GM18909 (cell line): ENCODE results near the gene PDLIM5.

Source experiments
- ATAC-seq: cut with Tn5 transposase; IDR thresholded peaks from one replicate; pipeline ENCODE4 v1.9.1; 2021; ENCODE audit warnings: mild to moderate bottlenecking; ENCODE audit not compliant: unreplicated experiment, poor library complexity

Gene PDLIM5

DNA sequence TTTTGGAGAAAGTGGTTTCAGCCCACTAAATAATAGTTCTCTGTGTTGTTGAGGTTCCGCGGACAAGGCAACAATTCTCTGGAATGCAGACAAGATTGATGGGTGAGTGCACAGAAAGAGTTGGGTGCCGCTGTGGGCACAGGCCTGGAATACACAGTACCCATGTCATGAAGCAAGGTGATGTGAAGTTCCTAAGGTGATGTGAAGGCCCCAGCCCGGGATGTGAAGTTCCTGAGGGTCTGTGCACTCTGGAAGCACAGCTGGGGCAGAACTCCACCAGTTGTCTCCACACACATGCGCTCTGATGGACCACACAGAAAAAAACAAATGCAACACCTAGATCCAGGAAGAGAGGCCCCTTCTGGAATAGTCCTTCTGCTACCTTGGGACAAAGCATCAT, 219.4 kb downstream of the PDLIM5 start:
- ATAC-seq, result no peak

DNA sequence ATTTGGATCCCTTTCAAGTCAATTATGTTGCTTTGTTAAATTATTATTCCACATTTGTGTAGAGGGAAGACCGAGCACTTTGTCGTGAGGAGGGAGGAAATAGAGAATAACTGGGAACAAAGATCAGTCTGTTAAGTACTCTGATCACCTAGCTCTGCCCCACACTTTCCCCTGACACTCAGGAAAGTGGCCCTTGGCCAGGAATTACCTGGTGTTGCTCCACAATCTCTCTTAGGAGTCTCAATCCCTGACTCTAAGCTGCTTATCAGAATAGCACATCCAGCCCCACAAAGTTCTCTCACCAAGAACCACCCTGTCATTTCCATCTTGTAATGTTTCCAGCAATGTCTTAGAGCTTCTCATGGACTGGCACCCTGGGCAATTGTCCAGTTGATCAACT, 222.2 kb downstream of the PDLIM5 start:
- no peak for ATAC-seq

DNA sequence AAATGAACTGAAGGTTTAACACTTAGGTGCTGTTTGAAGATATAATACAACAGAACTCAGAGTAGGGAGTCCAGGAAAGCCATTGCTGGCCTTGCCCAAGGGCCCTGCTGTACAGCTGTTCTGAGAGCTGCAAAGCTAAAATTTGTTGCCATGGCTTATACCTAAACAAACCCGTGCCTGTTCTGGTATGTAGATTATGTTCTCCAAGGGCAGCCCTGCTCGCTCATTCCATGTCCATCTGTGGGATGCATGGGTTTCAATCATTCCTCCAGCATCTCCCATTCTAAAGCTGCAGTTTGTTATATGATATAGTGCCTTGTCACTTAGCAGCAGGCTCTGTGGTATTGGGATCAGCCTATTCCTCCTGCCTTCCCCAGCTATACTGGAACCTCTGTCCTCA, 225.2 kb downstream of the PDLIM5 start:
- no peak for ATAC-seq

DNA sequence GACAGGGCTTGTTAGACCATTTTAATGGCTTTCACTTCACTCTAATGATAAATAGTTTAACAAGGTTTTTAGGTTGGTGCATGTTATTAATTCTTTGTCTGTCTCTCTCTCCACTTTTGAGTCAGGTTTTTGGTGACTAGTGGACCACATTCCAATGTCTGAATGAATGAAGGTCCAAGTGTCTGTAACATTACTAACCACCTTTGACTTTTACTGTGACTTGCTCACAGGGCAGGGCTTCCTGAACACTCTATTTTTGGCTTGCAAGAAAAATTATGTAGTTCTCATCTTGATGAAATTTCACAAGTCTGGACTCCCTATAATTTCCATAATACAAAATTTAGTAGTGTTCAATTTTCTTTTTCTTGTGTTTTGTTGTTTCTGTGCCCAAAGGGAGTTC, 227.2 kb downstream of the PDLIM5 start:
- no peak for ATAC-seq

DNA sequence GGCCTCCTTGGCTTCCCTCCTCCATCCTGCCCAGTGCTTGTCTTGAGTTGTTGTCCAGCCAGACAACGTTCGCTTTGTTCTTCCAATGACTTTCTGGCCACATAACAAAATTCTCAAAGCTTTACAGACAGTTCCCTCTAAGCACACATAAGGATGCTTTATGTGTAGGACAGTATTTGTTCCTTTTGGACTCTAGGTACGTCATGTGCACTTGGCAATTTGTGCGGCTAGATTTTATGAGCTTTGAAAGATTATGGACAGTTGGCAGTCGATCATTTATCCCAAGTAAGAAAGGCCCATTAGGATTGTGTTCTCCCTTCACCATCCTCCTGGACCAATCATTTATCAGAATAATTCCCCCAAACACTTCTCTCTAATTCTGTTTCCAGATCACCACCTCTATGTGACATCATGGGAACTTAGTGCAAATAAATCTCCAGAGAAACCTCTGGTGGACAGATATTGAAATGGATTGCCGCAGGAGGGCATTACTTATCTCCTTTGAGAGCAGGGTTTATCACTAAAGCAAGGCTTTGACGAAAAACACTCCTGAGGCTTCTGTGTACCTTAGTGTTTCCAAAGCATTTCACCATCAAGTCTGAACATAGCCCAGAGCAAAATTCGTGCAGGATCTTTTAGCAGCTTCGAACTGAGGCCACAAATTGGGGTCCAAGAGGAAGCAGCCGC, 228.6 kb downstream of the PDLIM5 start:
- no peak for ATAC-seq

DNA sequence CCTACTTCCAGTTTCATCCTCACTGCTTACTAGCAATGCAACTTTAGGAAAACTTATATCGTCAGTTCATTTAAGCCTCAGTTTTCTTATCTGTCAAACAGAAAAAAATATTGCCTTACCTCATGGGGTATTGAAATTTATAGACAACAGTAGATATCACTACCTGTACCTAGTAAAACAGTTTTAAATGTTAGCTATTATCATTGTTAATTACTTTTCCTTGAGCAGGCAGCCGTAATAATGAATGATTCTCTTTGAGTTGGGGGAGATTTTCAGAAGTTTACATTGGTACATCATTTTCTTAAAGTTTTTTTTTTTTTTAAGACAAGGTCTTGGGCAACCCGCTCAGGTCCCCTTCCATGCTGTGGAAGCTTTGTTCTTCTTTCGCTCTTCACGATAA, 234.3 kb downstream of the PDLIM5 start:
- no peak for ATAC-seq

DNA sequence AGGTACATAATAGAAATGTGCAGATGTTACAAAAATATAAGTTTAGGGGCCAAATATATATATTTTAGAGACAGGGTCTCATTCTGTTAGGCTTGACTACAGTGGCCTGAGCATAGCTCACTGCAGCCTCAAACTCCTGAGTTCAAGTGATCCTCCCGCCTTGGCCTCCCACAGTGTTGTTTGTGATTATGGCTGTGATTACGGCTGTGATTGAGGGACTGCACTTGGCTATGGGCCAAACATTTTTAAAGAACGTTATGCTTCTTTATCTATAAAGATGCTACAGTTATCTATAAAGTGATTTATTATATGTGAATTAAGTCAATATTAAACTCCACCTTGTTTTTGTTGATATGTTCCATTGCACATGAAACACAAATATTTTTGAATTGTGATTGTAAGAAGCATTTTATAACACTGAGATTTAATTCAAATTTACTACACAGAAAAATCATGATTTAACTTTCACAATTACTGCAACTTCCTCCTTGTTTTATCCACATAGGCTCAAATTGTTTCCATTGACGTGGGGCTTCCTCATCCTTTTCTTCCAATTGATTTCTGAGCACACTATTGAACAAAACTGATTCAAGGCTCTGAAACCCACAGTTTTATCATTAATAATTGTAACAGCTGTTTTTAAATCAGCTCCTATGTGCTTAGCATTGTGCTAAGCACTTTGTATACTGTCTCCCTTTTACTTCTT, 237.6 kb downstream of the PDLIM5 start:
- ATAC-seq, result no peak

DNA sequence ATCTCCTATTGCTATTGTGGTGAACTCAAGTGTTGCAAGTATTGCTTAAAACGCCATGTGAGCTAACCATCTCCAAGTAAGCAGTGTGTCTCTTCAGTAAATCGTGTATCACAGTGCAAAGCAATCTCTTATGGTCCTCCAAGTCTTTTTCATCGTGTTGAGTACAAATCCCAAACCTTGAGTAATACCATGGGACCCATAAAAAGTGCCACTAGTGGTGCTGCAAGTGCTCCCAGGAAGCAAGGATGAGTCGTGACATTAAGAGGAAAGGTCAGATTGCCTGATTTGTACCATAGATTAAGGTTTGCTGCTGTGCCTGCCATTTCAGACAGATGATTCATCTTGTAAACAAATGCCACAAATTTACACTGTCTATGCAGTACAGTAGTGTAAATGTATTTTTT, 239.1 kb downstream of the PDLIM5 start:
- ATAC-seq, result no peak

DNA sequence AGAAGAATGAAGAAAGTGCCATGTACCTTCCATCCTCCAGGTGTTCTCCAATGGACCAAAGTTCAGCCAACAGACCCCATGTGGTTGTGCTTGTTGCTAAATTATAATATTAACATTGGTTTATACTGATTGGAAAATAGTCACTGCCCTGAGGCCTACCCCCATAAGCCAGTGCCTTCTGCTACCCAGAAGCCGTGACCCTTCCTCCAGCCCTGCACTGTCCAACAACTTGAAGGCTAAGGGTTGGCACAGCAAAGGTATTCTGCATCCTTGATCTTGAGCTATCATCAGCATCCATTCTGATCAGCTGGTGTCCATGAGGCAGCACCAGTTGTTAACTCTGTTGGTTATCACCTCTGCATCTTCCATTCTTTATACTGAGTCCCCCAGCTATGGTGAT, 239.8 kb downstream of the PDLIM5 start:
- no peak for ATAC-seq

DNA sequence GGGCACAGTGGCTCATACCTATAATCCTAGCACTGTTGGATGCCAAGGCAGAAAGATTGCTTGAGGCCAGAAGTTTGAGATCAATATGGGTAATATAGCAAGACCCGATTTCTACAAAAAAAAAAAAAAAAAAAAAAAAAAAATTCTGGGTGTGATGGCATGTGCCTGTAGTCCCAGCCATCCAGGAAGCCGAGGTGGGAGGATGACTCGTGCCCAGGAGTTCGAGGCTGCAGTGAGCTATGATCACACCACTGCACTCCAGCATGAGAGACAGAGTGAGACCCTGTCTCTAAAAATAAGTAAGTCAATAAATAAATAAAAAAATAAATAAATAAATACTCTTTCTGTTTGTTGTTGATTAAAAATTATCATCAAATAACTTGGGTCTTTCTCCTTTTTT, 243.6 kb downstream of the PDLIM5 start:
- no peak for ATAC-seq

DNA sequence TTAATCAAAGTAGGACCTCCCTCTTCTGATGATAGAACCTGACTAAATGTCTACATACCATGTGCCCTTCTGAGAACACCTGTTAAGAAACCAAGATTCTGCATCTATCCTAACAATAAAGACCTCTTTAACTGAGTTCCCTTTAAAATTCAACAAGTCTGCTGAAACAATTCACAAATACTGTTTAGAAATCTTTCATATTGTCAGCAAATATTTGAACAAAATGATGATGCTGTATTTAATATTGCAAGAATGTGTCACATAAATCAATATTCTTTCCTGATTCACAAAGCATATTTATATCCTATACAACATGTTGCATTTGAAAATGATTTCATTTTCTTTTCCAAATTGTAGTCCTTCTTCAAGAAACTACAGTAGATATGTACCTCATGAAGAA, 246.4 kb downstream of the PDLIM5 start:
- ATAC-seq, result no peak

DNA sequence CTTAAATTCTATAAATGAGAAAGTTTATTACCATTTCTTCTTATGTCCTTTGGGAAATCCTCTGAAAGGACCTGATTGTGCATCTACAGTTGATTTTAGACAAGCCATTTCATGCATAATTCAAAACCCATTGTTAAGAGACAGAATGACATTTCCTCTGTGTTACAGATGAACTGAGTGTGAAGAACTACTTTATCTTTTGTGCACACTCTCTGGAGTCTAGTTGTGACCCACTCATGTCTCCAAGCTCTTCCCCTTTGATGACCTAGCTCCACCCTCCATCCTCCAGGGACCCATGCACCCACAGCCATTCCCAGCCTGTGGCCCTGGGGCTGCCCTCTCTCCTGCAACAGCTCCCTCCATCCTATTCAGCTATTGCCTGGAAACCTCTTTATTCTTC, 248.6 kb downstream of the PDLIM5 start:
- ATAC-seq, result no peak

DNA sequence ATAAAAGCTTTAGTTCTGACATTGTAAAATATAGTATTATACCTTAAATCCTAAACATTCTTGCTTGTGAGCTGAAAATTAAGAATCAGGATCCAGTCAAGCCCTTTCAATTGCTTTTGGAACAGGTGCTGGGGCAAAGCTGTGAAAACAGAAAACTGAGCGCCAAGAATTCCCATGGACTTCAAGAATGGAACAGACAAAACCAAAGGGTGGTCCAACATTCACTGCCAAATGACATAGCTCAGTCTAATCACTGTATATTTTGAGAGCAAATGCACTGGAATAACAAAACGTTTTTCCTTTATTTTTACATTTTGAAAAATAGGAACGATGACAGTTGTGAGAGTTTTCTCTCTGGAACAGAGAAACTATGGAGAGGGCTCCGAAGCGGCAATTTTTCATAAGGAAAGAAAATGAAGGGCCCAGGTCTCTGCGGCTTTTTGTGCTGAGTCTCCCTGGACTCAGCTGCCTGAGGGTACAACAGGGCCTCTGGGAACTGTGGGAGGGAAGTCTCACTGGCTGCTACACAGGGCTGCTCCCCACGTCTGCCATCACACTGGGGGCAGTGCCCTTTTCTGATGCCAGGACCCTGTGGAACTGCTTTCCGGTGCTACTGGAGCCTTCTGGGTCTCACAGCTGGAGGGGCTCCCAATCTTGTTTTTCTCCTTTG, 250.0 kb downstream of the PDLIM5 start:
- ATAC-seq, result no peak

DNA sequence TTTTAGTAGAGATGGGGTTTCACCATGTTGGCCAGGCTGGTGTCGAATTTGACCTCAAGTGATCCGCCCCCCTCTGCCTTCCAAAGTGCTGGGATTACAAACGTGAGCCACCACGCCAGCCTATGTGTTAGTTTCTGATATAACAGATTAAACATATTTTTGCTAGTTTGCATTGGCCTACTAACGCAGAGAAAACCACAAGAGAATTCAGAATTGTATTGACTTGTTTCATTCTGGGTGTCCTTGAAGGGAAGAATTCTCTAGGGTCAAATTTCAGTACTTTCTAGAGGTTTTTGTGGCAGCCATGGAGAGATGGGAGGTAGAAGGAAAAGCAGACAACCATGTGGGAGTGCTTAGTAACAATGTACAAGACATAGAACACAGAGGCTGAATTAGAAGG, 259.9 kb downstream of the PDLIM5 start:
- ATAC-seq, result no peak

DNA sequence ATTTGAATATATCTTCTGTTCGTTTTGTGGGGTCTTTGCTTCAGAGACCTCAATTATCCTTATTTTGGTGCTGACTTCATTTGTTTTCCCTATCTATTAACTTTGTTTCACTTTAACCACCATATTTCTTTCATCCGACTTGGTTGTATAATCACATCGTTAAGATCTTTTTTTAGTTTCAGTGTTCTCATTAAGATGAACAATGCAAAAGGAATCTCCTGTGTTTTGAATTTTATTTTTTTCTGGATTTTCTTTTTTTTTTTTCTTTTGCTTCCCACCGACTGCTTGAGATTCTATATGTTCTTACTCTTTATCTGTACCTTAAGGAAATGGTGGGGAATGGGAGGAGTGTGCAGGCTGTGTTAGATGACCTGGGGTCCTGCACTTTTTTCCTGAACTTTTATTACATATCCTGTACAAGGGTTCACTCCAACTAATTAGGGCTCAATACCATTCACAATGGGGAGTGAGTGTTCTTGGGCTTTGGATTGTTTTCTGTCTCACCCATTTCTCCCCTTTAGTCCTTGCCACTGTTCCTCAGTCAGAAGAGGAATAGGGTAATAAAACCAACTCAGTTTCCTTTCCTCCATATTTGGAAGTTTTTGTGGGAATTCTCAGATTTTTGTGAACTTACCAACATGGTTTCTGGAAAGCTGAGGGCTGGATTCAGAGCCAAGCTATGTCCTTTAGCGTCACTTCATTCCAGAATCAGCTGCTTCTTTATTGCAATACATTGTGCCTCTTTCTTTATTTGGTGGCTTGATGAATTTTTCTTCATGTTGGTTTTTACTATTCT, 262.8 kb downstream of the PDLIM5 start:
- no peak for ATAC-seq

DNA sequence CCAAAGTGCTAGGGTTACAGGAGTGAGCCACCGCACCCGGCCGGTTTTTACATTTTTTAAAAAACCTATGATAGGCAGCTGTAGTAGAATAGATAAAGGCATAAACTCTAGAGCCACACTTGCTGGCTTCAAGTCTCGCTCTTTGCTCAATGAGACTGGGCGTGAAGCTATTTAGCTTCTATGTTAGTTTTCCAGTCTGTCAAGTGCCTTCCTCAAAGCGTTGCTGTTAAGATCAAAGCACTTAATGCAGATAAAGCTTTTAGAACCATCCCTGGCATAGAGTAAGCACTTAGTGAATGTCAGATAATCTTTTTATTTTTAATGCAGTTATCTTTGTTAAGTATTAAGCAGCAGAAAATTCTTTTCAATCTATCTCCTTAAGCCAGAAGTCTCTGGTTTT, 264.0 kb downstream of the PDLIM5 start:
- ATAC-seq, result no peak
